Measurements from ENCODE around the gene KBTBD13. TPM values are rescaled to one million over a fixed set of nuclear protein-coding genes. Genes with fewer than 3 reads are reported as not detected.

KBTBD13 gene
- total RNA-seq, 1 experiment from 2014 or later: not detected

DNA sequence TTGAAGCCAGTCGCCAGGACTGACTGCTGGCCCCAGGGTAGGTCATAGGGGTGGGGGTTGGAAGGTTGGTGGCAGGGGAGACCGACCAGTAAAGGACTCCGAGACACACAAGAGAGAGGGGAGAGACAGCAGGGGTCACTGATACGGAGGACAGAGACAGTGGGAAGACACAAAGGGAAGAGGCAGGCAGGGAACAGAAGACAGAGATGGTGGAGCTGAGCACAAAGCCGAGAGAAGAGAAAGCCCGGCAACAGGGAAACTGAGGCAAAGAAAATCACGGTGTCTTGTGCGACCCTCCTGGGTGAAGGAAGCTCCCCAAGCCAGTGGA is 9.3 kb upstream of the KBTBD13 start:
- H3K27ac ChIP-seq (ENCODE audit: low read length): no peak overlapping the region
- in situ Hi-C loops (cut with HindIII; ENCODE audit: low pct_unique_long_range_greater_than_20kb, low sequenced_read_pairs) (no loop called here), intact Hi-C loops (cut with micrococcal nuclease; ENCODE audit: unreplicated experiment) (no loop called here)
- no peaks in the 10 kb centered on the region for H3K4me1 ChIP-seq (ENCODE audit: control insufficient read depth, insufficient read depth, low read length)
- ChIA-PET POLR2A (no interaction called here), CTCF (interaction anchor here (1.8 kb wide), 1 partner anchor 10 kb away, joined by 4 read pairs; no protein-coding TSS in a partner anchor)
- no peak for TF ChIP-seq SIN3A (IDR thresholded peaks at IDR 0.05; ENCODE audit: borderline replicate concordance, insufficient read depth, low read depth, low read length)
- no peak for TF ChIP-seq POLR2AphosphoS5 (IDR thresholded peaks at IDR 0.05; ENCODE audit: low read depth, low read length)
- TF ChIP-seq, protein P1, sequence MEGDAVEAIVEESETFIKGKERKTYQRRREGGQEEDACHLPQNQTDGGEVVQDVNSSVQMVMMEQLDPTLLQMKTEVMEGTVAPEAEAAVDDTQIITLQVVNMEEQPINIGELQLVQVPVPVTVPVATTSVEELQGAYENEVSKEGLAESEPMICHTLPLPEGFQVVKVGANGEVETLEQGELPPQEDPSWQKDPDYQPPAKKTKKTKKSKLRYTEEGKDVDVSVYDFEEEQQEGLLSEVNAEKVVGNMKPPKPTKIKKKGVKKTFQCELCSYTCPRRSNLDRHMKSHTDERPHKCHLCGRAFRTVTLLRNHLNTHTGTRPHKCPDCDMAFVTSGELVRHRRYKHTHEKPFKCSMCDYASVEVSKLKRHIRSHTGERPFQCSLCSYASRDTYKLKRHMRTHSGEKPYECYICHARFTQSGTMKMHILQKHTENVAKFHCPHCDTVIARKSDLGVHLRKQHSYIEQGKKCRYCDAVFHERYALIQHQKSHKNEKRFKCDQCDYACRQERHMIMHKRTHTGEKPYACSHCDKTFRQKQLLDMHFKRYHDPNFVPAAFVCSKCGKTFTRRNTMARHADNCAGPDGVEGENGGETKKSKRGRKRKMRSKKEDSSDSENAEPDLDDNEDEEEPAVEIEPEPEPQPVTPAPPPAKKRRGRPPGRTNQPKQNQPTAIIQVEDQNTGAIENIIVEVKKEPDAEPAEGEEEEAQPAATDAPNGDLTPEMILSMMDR (IDR thresholded peaks at IDR 0.05): no peak
- TF ChIP-seq TCF7L2 (IDR thresholded peaks at IDR 0.05; ENCODE audit: low read depth, low read length): no peak
- TF ChIP-seq, protein P2, sequence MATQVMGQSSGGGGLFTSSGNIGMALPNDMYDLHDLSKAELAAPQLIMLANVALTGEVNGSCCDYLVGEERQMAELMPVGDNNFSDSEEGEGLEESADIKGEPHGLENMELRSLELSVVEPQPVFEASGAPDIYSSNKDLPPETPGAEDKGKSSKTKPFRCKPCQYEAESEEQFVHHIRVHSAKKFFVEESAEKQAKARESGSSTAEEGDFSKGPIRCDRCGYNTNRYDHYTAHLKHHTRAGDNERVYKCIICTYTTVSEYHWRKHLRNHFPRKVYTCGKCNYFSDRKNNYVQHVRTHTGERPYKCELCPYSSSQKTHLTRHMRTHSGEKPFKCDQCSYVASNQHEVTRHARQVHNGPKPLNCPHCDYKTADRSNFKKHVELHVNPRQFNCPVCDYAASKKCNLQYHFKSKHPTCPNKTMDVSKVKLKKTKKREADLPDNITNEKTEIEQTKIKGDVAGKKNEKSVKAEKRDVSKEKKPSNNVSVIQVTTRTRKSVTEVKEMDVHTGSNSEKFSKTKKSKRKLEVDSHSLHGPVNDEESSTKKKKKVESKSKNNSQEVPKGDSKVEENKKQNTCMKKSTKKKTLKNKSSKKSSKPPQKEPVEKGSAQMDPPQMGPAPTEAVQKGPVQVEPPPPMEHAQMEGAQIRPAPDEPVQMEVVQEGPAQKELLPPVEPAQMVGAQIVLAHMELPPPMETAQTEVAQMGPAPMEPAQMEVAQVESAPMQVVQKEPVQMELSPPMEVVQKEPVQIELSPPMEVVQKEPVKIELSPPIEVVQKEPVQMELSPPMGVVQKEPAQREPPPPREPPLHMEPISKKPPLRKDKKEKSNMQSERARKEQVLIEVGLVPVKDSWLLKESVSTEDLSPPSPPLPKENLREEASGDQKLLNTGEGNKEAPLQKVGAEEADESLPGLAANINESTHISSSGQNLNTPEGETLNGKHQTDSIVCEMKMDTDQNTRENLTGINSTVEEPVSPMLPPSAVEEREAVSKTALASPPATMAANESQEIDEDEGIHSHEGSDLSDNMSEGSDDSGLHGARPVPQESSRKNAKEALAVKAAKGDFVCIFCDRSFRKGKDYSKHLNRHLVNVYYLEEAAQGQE (IDR thresholded peaks at IDR 0.05; ENCODE audit: insufficient read depth in 1 of 2, low read depth in 2 of 2, low read length in 1 of 2): no peak
- H3K4me3 ChIP-seq (ENCODE audit: low read depth in 2 of 2, low read length in 2 of 2): peak overlapping the region; percentile 21 to 32; a peak in 3 of 4 replicates
- peaks cover 6% of the 10 kb centered on the region; the same call in 1 of the 2 replicates for H3K27me3 ChIP-seq (ENCODE audit: control insufficient read depth, insufficient read depth, low read length)
- no TSS peak for BruUV-seq (replicated peaks)
- DNase-seq (ENCODE audit: low read depth, low spot score): no peak
- H3K9me3 ChIP-seq (ENCODE audit: control insufficient read depth, insufficient read depth, low read depth, low read length): no peaks in the 10 kb centered on the region
- no peak for ATAC-seq
- H3K36me3 ChIP-seq (ENCODE audit: control insufficient read depth, insufficient read depth, low read length): no peaks in the 10 kb centered on the region

DNA sequence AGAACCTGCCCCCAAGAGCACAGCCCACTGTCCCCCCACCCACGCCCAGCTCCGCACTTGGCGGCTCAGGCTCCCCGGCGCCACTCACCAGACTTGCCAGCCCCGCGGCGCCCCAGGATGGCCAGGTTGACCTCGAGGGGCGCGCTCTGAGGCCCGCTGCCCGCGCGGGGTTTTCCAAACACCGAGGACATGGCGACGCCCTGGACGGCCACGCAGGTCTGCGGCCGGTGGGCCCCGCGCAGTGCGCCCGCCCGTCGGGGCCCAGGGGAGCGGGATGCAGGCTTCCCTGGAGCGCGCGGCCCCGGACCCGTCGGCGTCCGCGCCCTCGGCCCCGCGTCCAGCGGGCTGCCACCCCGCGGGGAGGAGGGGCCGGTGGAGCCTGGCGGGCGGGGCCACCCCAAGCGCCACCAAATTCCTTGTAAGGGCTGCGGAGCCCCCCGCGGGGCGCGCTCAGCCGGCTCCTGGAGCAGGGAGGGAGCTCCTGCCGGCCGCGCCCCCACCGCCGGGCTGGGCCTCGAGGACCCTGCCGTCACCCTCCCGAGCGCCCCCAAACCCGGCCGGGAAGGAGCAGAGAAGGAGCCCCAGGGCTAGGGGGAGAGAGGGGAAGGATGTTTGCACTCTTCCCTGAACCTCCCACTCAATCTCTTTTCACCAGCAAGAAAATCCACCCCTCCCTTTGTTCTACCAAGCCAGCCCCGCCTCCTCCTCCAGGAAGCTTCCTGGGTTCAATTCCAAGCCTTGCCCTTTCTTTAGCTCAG is 8.7 kb upstream of the KBTBD13 start, which contains the start of gene RASL12:
RASL12 (minus strand) TSS at position 347 of the 758 bp plus-strand sequence; CDS start at position 191, 156 bp downstream.
- Histone ChIP-seq H3K27ac (ENCODE audit: low read length) (no peak within 1 kb of the TSS), H3K9me3 (ENCODE audit: control insufficient read depth, insufficient read depth, low read depth, low read length) (no peaks in the 10 kb centered on the region), H3K27me3 (ENCODE audit: control insufficient read depth, insufficient read depth, low read length) (peaks cover 6% of the 10 kb centered on the region; the same call in 1 of the 2 replicates), H3K4me1 (ENCODE audit: control insufficient read depth, insufficient read depth, low read length) (no peaks in the 10 kb centered on the region), H3K4me3 (ENCODE audit: low read depth in 2 of 2, low read length in 2 of 2) (peak within 1 kb of the TSS; percentile 23 to 32; a peak in 3 of 4 replicates), H3K36me3 (ENCODE audit: control insufficient read depth, insufficient read depth, low read length) (no peaks in the 10 kb centered on the region)
- in situ Hi-C loops (cut with HindIII; ENCODE audit: low pct_unique_long_range_greater_than_20kb, low sequenced_read_pairs) (no loop called here), intact Hi-C loops (cut with micrococcal nuclease; ENCODE audit: unreplicated experiment) (loop anchor here (1.0 kb wide), 1 partner anchor 8 kb away; the partner anchor contains the start of gene KBTBD13)
- TF ChIP-seq SIN3A (IDR thresholded peaks at IDR 0.05; ENCODE audit: borderline replicate concordance, insufficient read depth, low read depth, low read length) (no peak), POLR2AphosphoS5 (IDR thresholded peaks at IDR 0.05; ENCODE audit: low read depth, low read length) (no peak), TCF7L2 (IDR thresholded peaks at IDR 0.05; ENCODE audit: low read depth, low read length) (no peak)
- TF ChIP-seq, protein P2 (IDR thresholded peaks at IDR 0.05; ENCODE audit: insufficient read depth in 1 of 2, low read depth in 2 of 2, low read length in 1 of 2): no peak
- TF ChIP-seq, protein P1 (IDR thresholded peaks at IDR 0.05): no peak
- POLR2A ChIA-PET: no interaction called here
- DNase-seq (ENCODE audit: low read depth, low spot score) (no peak), ATAC-seq (peak; percentile 53)
- no TSS peak for BruUV-seq (replicated peaks)
- CTCF ChIA-PET: interaction anchor here (1.8 kb wide), 1 partner anchor 10 kb away, joined by 4 read pairs; no protein-coding TSS in a partner anchor

Measured in Panc1 (cell line).